ENCODE results near the gene COPS9. TPM values are rescaled to one million over a fixed set of nuclear protein-coding genes. Genes with fewer than 3 reads are reported as not detected.

Gene COPS9
- total RNA-seq, 2 donors from 2014 or later = 170 to 184 TPM

DNA sequence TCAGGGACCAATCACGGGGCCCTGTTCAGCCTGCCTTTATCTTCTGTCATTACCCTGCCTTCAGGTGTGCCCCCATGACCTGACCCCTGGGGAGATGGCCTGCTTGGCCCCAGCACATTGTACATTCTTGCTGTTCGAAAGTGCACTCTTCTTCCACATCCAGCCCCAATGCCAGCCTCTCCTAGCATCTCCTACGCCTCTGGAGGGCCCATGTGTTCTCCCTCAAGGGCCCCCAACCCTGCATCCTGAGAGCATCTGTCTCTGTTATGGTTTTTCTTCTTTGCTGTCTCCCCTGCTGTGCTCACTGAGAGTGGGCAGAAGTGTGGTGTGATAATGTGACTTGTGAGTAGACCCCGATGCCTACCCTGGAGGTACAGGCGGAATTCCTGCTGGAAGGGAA, 45.9 kb upstream of the COPS9 start:
- intact Hi-C loops (cut with DNase I) = no loop called here
- no peak for ATAC-seq
- H3K36me3 ChIP-seq (replicated peaks in 1 of 2; ENCODE audit: insufficient read depth in 1 of 2, low read depth in 2 of 2) = no peaks in the 10 kb centered on the region
- H3K9me3 ChIP-seq = no peaks in the 10 kb centered on the region
- H3K4me1 ChIP-seq = no peaks in the 10 kb centered on the region
- H3K4me3 ChIP-seq = no peak overlapping the region
- 72% methylated on average over 5 of the region's 5 CpGs for WGBS, 2 donors
- no peak overlapping the region for H3K27ac ChIP-seq
- TF ChIP-seq POLR2A (IDR thresholded peaks at IDR 0.05) = no peak
- no peak for TF ChIP-seq CTCF (IDR thresholded peaks at IDR 0.05)
- H3K27me3 ChIP-seq = no peaks in the 10 kb centered on the region
- DNase-seq = no peak

GRCh38 chr2:240179941-240180666, 44.0 kb upstream of the COPS9 start:
- H3K36me3 ChIP-seq (replicated peaks in 1 of 2; ENCODE audit: insufficient read depth in 1 of 2, low read depth in 2 of 2) = no peaks in the 10 kb centered on the region
- 67 to 68% methylated on average over 7 to 8 of the region's 8 CpGs for WGBS, 2 donors
- no peaks in the 10 kb centered on the region for H3K4me1 ChIP-seq
- H3K27ac ChIP-seq = no peak overlapping the region
- H3K27me3 ChIP-seq = no peaks in the 10 kb centered on the region
- DNase-seq (no peak), ATAC-seq (no peak)
- no peak for TF ChIP-seq POLR2A (IDR thresholded peaks at IDR 0.05)
- TF ChIP-seq CTCF (IDR thresholded peaks at IDR 0.05) = no peak
- H3K9me3 ChIP-seq = no peaks in the 10 kb centered on the region
- intact Hi-C loops (cut with DNase I) = no loop called here
- no peak overlapping the region for H3K4me3 ChIP-seq

DNA sequence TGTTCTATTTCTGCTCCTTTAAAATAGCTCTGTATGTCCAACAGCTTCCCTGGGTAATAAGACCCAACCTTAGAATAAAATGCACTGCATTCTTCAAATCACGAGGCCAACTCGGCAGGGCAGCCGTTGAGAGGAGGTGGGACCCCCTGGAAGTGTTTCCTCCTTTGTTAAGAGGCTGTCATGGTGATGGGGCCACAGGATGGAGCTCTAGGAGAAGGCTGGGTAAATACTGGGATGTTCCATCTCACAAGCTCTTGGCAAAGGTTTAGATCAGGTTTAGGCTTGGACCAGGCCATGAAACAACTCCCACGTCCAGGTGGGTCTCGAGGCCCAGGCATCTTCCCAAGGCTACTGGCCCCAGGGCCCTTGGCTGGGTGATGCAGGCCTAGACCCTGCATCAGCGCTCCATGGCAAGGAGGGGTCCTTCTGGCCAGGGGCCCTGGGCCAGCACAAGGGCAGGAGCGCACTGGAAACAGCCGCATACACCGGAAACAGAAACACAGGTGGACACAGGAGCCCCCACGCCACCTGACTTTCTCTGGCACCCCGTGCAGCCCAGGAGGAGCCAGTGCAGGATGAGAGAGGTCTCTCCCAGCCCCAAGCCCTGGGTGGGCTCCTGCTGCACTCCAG, 43.2 kb upstream of the COPS9 start:
- WGBS, 2 donors = 63 to 78% methylated on average over 6 to 10 of the region's 11 CpGs

GRCh38 chr2:240178564-240178963, 42.5 kb upstream of the COPS9 start:
- intact Hi-C loops (cut with DNase I) = no loop called here
- Histone ChIP-seq H3K4me1 (no peaks in the 10 kb centered on the region), H3K36me3 (replicated peaks in 1 of 2; ENCODE audit: insufficient read depth in 1 of 2, low read depth in 2 of 2) (no peaks in the 10 kb centered on the region), H3K9me3 (no peaks in the 10 kb centered on the region), H3K4me3 (no peak overlapping the region), H3K27me3 (no peaks in the 10 kb centered on the region), H3K27ac (no peak overlapping the region)
- ATAC-seq (no peak), DNase-seq (no peak)
- 82 to 88% methylated on average over 3 of the region's 3 CpGs for WGBS, 2 donors
- no peak for TF ChIP-seq CTCF (IDR thresholded peaks at IDR 0.05)
- TF ChIP-seq POLR2A (IDR thresholded peaks at IDR 0.05) = no peak

More for the DNA sequence above, 43.2 kb upstream of the COPS9 start:
- no peak overlapping the region for H3K4me3 ChIP-seq
- no peaks in the 10 kb centered on the region for H3K27me3 ChIP-seq
- no peaks in the 10 kb centered on the region for H3K9me3 ChIP-seq
- TF ChIP-seq CTCF (IDR thresholded peaks at IDR 0.05) (no peak), POLR2A (IDR thresholded peaks at IDR 0.05) (no peak)
- no peak overlapping the region for H3K27ac ChIP-seq
- ATAC-seq = no peak
- no peaks in the 10 kb centered on the region for H3K4me1 ChIP-seq
- no peak for DNase-seq
- intact Hi-C loops (cut with DNase I) = no loop called here
- no peaks in the 10 kb centered on the region for H3K36me3 ChIP-seq (replicated peaks in 1 of 2; ENCODE audit: insufficient read depth in 1 of 2, low read depth in 2 of 2)

- Histone ChIP-seq H3K27ac (no peak overlapping the region), H3K4me3 (no peak overlapping the region), H3K9me3 (no peaks in the 10 kb centered on the region), H3K36me3 (replicated peaks in 1 of 2; ENCODE audit: insufficient read depth in 1 of 2, low read depth in 2 of 2) (no peaks in the 10 kb centered on the region), H3K4me1 (no peaks in the 10 kb centered on the region), H3K27me3 (no peaks in the 10 kb centered on the region)
- WGBS, 2 donors = 54 to 59% methylated on average over 7 of the region's 7 CpGs
- DNase-seq (no peak), ATAC-seq (no peak)
- intact Hi-C loops (cut with DNase I) = no loop called here
- no peak for TF ChIP-seq POLR2A (IDR thresholded peaks at IDR 0.05)
- no peak for TF ChIP-seq CTCF (IDR thresholded peaks at IDR 0.05)
Observed at GRCh38 chr2:240174496-240174895, 38.4 kb upstream of the COPS9 start.

All from body of pancreas (tissue), 4 donors.